Muscle of arm (tissue), 12 donors: Measurements from ENCODE around the gene ZNF71. TPM values are rescaled to one million over a fixed set of nuclear protein-coding genes. Genes with fewer than 3 reads are reported as not detected.
"Not testable (repeated sequence)": the region's sequence is repeated elsewhere in the genome, so short reads cannot be mapped to it uniquely, and the experiment has no call there.

Experiments used
- DNase-seq: peaks from one replicate; pipeline ENCODE4 v3.0.0-alpha.2; 2013
- polyA plus RNA-seq, 12 donors: library from polyadenylated mRNA; unstranded; fragments of 120-200 nt; gene quantifications; one replicate each; pipeline ENCODE4 v1.2.1, GENCODE V29; 2013; ENCODE audit not compliant: insufficient read length in 12 of 12

The ZNF71 gene
- polyA plus RNA-seq, 12 donors = 5.8 to 8.8 (median 7.1) TPM; not detected in 1

GRCh38 chr19:56672610-56673009 lies 77.5 kb downstream of the ZNF71 start:
- DNase-seq = not testable (repeated sequence)

Other genes with a start within 250 kb of the ZNF71 start
- gene ZNF582, start 201.8 kb upstream of the ZNF71 start, polyA plus RNA-seq = 1 to 10 TPM in 11 of 12 donors, not detected in 1; 4.9 to 9.4 (median 7.1) TPM
- gene ZNF583, start 191.0 kb upstream of the ZNF71 start, polyA plus RNA-seq = 10 to 100 TPM in 1 of 12 donors, 1 to 10 TPM in 10, not detected in 1; 6.1 to 11.2 (median 7.6) TPM
- 10 to 100 TPM in 9 of 12 donors, 1 to 10 TPM in 2, not detected in 1; 8.0 to 19.5 (median 11.5) TPM for gene ZNF667, start 118.0 kb upstream of the ZNF71 start, polyA plus RNA-seq
- gene ZNF471, start 87.4 kb upstream of the ZNF71 start, polyA plus RNA-seq = 10 to 100 TPM in 10 of 12 donors, 1 to 10 TPM in 1, not detected in 1; 9.1 to 27.0 (median 18.6) TPM
- gene ZFP28, start 56.4 kb upstream of the ZNF71 start, polyA plus RNA-seq = 10 to 100 TPM in 7 of 12 donors, 1 to 10 TPM in 4, not detected in 1; 9.3 to 16.4 (median 11.1) TPM
- gene ZNF470, start 27.8 kb upstream of the ZNF71 start, polyA plus RNA-seq = 1 to 10 TPM in 11 of 12 donors, not detected in 1; 1.5 to 7.1 (median 5.0) TPM
- 1 to 10 TPM in 10 of 12 donors, not detected in 2; 1.2 to 2.6 (median 1.7) TPM for gene SMIM17, start 47.9 kb downstream of the ZNF71 start, polyA plus RNA-seq
- 1 to 10 TPM in 10 of 12 donors, not detected in 2; 1.7 to 5.7 (median 2.4) TPM for gene ZNF835, start 76.5 kb downstream of the ZNF71 start, polyA plus RNA-seq
- gene PEG3, start 245.4 kb downstream of the ZNF71 start, polyA plus RNA-seq = 100 to 1,000 TPM in 11 of 12 donors, 10 to 100 TPM in 1; 85.2 to 285 (median 235) TPM
- gene ZIM2, start 245.4 kb downstream of the ZNF71 start, polyA plus RNA-seq = 1 to 10 TPM in 9 of 12 donors, under 1 TPM in 1, not detected in 2; 0.79 to 4.8 (median 2.8) TPM